ENCODE measurements around the gene CREB3L1.

CREB3L1 gene

DNA sequence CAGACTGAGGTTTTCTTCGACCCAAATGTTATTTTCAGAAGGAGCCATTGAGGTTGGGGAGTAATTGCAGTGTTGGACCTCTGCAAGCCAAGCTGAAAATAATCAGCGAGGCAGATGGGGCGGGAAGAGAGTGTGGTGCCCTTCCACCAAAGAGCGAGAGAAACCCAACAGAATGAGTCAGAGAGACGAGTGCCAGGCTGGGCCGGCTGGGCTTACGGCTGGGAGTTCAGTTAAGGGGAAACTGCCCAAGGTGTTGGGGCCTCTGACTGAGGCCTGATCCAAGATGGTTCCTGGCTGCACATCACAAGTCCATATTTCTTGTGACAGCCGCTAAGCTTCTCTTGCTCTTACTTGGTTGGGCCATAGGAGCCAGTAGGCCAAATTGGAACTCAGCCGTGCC is 30.4 kb upstream of the CREB3L1 start:
- Histone ChIP-seq H3K4me3 (ENCODE audit: low read depth, low read length) (no peak overlapping the region), H3K9me3 (ENCODE audit: severe bottlenecking) (no peaks in the 10 kb centered on the region), H3K27ac (no peak overlapping the region), H3K27me3 (ENCODE audit: insufficient read depth, low read depth, severe bottlenecking) (no peaks in the 10 kb centered on the region), H3K36me3 (no peaks in the 10 kb centered on the region)
- TF ChIP-seq, protein P1, sequence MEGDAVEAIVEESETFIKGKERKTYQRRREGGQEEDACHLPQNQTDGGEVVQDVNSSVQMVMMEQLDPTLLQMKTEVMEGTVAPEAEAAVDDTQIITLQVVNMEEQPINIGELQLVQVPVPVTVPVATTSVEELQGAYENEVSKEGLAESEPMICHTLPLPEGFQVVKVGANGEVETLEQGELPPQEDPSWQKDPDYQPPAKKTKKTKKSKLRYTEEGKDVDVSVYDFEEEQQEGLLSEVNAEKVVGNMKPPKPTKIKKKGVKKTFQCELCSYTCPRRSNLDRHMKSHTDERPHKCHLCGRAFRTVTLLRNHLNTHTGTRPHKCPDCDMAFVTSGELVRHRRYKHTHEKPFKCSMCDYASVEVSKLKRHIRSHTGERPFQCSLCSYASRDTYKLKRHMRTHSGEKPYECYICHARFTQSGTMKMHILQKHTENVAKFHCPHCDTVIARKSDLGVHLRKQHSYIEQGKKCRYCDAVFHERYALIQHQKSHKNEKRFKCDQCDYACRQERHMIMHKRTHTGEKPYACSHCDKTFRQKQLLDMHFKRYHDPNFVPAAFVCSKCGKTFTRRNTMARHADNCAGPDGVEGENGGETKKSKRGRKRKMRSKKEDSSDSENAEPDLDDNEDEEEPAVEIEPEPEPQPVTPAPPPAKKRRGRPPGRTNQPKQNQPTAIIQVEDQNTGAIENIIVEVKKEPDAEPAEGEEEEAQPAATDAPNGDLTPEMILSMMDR (IDR thresholded peaks at IDR 0.05; ENCODE audit: low read depth, low read length) = no peak
- no peak for DNase-seq

DNA sequence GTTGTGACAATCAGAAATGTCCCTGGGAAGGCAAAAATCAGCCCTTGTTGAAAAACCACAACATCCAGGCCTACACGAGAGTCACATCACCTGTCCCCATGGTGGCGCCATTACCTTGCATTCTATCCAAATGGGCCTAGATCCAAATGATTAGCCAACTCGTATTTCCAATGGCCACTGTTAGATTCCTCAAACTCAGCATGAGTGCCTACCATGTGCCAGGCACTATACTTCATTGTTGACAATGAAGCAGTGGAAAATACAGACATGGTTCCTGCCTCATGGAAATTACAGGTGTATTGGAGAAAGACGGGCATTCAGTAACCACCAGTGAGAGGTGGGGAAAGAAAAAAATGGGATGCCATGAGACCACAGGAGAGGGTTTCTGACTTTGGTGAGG is 29.8 kb upstream of the CREB3L1 start:
- no peak overlapping the region for H3K27ac ChIP-seq
- no peaks in the 10 kb centered on the region for H3K27me3 ChIP-seq (ENCODE audit: insufficient read depth, low read depth, severe bottlenecking)

DNA sequence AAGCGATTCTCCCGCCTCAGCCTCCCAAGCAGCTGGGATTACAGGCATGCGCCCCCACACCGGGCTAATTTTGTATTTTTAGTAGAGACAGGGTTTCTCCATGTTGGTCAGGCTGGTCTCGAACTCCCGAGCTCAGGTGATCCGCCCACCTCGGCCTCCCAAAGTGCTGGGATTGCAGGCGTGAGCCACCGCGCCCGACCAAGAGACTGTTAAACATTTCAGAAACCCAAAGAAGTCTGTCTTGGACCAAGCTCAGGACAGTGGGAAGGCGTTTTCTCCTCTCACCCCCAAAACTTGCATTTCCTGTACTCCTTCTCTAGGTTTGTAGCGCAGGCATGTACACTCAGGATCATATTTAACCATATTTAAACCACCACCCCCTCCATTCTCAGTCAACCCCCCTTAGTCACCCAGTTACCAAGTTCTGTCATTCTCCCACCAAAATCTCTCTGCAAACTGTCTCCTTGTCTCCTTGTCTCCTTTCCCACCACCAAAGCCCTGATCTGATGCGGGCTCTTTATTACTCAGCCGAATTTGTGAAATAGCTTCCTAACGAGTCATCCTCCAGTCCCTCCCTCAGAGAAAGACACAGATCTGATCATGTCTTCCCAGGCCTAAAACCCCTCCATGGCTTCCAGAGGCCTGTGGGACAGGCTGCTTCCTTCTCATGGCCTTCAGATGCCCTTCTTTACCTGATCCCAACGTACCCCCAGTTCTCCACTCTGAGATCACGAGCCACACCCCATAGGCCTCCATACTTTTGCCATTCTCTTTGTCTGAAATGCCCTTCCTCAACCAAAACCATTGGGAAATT is 29.0 kb upstream of the CREB3L1 start:
- Histone ChIP-seq H3K4me3 (ENCODE audit: low read depth, low read length) (no peak overlapping the region), H3K36me3 (no peaks in the 10 kb centered on the region), H3K27me3 (ENCODE audit: insufficient read depth, low read depth, severe bottlenecking) (no peaks in the 10 kb centered on the region), H3K9me3 (ENCODE audit: severe bottlenecking) (no peaks in the 10 kb centered on the region), H3K27ac (no peak overlapping the region)
- TF ChIP-seq, protein P1 (IDR thresholded peaks at IDR 0.05; ENCODE audit: low read depth, low read length) = no peak
- DNase-seq = no peak

More for the DNA sequence above, 29.8 kb upstream of the CREB3L1 start:
- TF ChIP-seq, protein P1 (IDR thresholded peaks at IDR 0.05; ENCODE audit: low read depth, low read length) = peak; percentile 81
- H3K36me3 ChIP-seq = no peaks in the 10 kb centered on the region
- H3K4me3 ChIP-seq (ENCODE audit: low read depth, low read length) = no peak overlapping the region
- no peaks in the 10 kb centered on the region for H3K9me3 ChIP-seq (ENCODE audit: severe bottlenecking)
- peak; percentile 68 for DNase-seq

DNA sequence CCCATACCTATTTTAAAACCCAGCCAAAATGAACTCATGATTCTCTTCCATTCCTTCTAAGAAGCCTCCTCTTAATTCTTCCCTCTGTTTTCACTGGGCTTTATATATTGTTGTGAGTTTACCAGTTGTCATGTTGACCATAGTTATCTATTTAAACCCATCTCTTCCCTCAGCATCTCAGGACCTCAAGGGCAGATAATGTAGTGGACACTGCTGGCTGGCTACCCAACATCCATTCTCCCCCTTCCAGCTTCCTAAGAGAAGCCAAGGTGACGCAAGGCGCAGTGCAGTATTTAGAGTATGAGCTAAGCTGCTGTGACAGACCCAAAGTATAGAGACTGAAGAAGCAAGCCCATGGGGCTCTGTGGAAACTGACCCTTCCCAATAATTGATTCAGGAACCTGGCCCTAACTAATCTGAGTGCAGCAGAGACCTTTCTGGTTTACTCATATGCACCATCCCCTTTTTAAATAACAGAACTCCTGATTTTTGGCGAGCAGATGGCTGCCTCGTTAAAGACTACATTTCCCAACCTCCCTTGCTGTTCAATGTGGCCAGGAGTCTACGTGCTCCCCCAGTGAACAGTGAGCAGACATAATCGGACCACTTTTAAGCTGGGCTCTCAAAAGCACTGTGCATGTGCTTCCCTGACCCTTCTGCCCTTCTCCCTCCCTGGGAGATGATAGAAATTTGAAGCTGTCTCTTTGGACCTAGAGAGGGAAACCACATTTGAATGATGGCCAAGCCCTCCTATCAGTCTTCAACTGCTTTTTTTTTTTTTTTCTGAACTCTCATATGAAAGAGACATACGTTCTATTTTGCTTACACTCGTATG is 28.1 kb upstream of the CREB3L1 start:
- Histone ChIP-seq H3K27ac (no peak overlapping the region), H3K27me3 (ENCODE audit: insufficient read depth, low read depth, severe bottlenecking) (no peaks in the 10 kb centered on the region), H3K4me3 (ENCODE audit: low read depth, low read length) (no peak overlapping the region), H3K9me3 (ENCODE audit: severe bottlenecking) (no peaks in the 10 kb centered on the region), H3K36me3 (no peaks in the 10 kb centered on the region)
- no peak for DNase-seq
- TF ChIP-seq, protein P1 (IDR thresholded peaks at IDR 0.05; ENCODE audit: low read depth, low read length) = no peak

DNA sequence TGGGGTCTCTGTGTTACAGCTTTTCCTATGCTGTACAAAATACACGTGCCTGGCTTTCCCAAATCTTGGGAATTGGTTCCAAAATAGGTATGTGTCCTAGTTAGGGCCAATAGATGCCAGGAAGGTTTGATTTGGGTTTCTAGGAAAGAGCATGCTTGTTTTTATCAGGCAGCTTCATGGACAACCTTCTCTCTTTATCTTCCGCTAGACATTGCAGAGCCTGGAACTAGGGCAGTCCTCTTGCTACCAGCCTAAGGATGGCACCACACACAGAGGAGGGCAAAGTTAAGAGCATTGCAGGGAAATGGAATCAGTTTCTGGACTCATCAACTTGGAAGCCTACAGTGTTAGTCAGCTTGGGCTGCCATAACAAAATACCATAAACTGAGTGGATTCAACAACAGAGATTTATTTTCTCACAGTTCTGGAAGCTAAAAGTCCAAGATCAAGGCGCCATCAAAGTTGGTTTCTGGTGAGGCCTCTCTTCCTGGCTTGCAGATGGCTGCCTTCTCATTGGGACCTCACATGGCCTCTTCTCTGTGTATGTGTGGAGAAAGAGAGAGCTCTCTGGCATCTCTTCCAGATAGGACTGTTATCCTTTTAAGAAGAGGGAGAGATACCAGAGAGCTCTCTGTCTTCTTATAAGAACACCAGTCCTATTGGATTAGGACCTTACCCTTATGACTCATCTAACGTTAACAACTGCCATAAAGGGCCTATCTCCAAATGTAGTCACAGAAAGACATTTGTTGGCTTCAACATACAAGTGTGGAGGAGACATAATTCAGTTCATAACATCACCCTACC is 27.3 kb upstream of the CREB3L1 start:
- DNase-seq = no peak
- H3K36me3 ChIP-seq = no peaks in the 10 kb centered on the region

More for the DNA sequence above, 27.3 kb upstream of the CREB3L1 start:
- Histone ChIP-seq H3K27ac (no peak overlapping the region), H3K27me3 (ENCODE audit: insufficient read depth, low read depth, severe bottlenecking) (no peaks in the 10 kb centered on the region), H3K4me3 (ENCODE audit: low read depth, low read length) (no peak overlapping the region), H3K9me3 (ENCODE audit: severe bottlenecking) (no peaks in the 10 kb centered on the region)
- TF ChIP-seq, protein P1 (IDR thresholded peaks at IDR 0.05; ENCODE audit: low read depth, low read length) = no peak
